H1 (cell line): ENCODE results near the gene TFB2M.

Experiments used
- ATF2 ChIP-seq: IDR thresholded peaks from 2 replicates; pipeline ENCODE4 v1.6.1; 2012; ENCODE audit warnings: low read length, inconsistent platforms
- BRCA1 ChIP-seq: IDR thresholded peaks from 2 replicates; pipeline ENCODE4 v1.6.1; 2012; ENCODE audit warnings: low read depth, low read length, improper control_type of control experiment
- CTCF ChIP-seq, 3 experiments: IDR thresholded peaks; 1 replicate in 2 of 3; 2 replicates in 1 of 3; pipeline versions ENCODE4 v1.5.1 to v1.6.1; 2011; ENCODE audit warnings: low read length in 3 of 3, mild to moderate bottlenecking in 3 of 3, inconsistent platforms in 2 of 3, low read depth in 1 of 3, moderate library complexity in 1 of 3; ENCODE audit not compliant: insufficient read depth in 1 of 3; ENCODE audit errors: control extremely low read depth in 1 of 3
- GABPA ChIP-seq: IDR thresholded peaks from 2 replicates; pipeline ENCODE4 v1.6.1; 2011; ENCODE audit warnings: mild to moderate bottlenecking, low read length, moderate library complexity, borderline replicate concordance; ENCODE audit not compliant: insufficient read depth
- MAX ChIP-seq: IDR thresholded peaks from 2 replicates; pipeline ENCODE4 v1.6.1; 2012; ENCODE audit warnings: inconsistent platforms
- RNF2 ChIP-seq: fragments of 200-900, 300-1000 bp; sonication (generic); IDR thresholded peaks from 2 replicates; pipeline ENCODE4 v1.7.1; 2016; ENCODE audit warnings: borderline replicate concordance, low read depth, mild to moderate bottlenecking, antibody characterized with exemption, low read length; ENCODE audit not compliant: poor library complexity, severe bottlenecking; ENCODE audit errors: missing control alignments
- RXRA ChIP-seq: IDR thresholded peaks from 2 replicates; pipeline ENCODE4 v1.6.1; 2011; ENCODE audit warnings: low read depth, mild to moderate bottlenecking, low read length, moderate library complexity; ENCODE audit not compliant: insufficient read depth

GRCh38 chr1:246544001-246544400 is 22.1 kb downstream of the TFB2M start:
- no peak for TF ChIP-seq CTCF (IDR thresholded peaks at IDR 0.05; ENCODE audit: control extremely low read depth in 1 of 3, insufficient read depth in 1 of 3, low read depth in 1 of 3, low read length in 3 of 3)
- TF ChIP-seq MAX = no peak
- no peak for TF ChIP-seq RNF2
- no peak for TF ChIP-seq BRCA1
- no peak for TF ChIP-seq GABPA
- no peak for TF ChIP-seq ATF2
- no peak for TF ChIP-seq RXRA
